ENCODE measurements around the gene YBX2. TPM values are rescaled to one million over a fixed set of nuclear protein-coding genes. Genes with fewer than 3 reads are reported as not detected.
"Not testable (repeated sequence)": the region's sequence is repeated elsewhere in the genome, so short reads cannot be mapped to it uniquely, and the experiment has no call there.

The YBX2 gene
- total RNA-seq, 2 experiments from 2014 or later, result 0.70 to 0.83 TPM

- intact Hi-C loops (cut with micrococcal nuclease), result loop anchor here (1.0 to 5.0 kb wide), 8 partner anchors 13 to 435 kb away; partner anchors contain the start of genes EIF5A, FGF11, NEURL4 and PHF23
- H3K27ac Mint-ChIP-seq, result peak within 1 kb of the TSS; percentile 100
- peak within 1 kb of the TSS; percentile 96 for H3K4me3 Mint-ChIP-seq
- peaks cover 40% of the 10 kb centered on the region for H3K4me1 Mint-ChIP-seq (ENCODE audit: low read depth)
- DNase-seq, result peak; percentile 94
- H3K9me3 Mint-ChIP-seq, result no peaks in the 10 kb centered on the region
- ChIA-PET POLR2A (interaction anchor here (0.6 to 2.0 kb wide), 3 partner anchors 13 to 56 kb away, joined by 3 to 7 read pairs (median 5); partner anchors contain the start of genes DVL2 and PHF23), CTCF (interaction anchor here (0.6 to 1.2 kb wide), 2 partner anchors 32 to 105 kb away, joined by 4 to 6 read pairs; no protein-coding TSS in a partner anchor)
- no peaks in the 10 kb centered on the region for H3K27me3 Mint-ChIP-seq
- peaks cover 28% of the 10 kb centered on the region for H3K36me3 Mint-ChIP-seq
These were observed 42.0 kb downstream of the YBX2 start, which contains the start of gene ELP5 for GRCh38 chr17:7252176-7253043. ELP5 (plus strand) TSS chr17:7252215; CDS start chr17:7252551, 336 bp downstream.

GRCh38 chr17:7251661-7252175 is 42.7 kb downstream of the YBX2 start, which contains the start of gene CTDNEP1:
CTDNEP1 (minus strand) TSS chr17:7251734; CDS start chr17:7251296, 438 bp downstream.
- H3K4me1 Mint-ChIP-seq (ENCODE audit: low read depth), result peaks cover 42% of the 10 kb centered on the region
- peak; percentile 99 for DNase-seq
- intact Hi-C loops (cut with micrococcal nuclease), result loop anchor here (1.0 to 5.0 kb wide), 8 partner anchors 12 to 436 kb away; partner anchors contain the start of genes EIF5A, FGF11, NEURL4 and PHF23
- H3K27ac Mint-ChIP-seq, result peak within 1 kb of the TSS; percentile 100
- ChIA-PET CTCF (interaction anchor here (0.6 to 1.3 kb wide), 4 partner anchors 9 to 106 kb away, joined by 3 to 8 read pairs (median 5); partner anchors contain the start of gene GABARAP), POLR2A (interaction anchor here (0.6 to 2.0 kb wide), 8 partner anchors 9 to 436 kb away, joined by 3 to 7 read pairs (median 3); partner anchors contain the start of genes DVL2, GABARAP and PHF23)
- H3K27me3 Mint-ChIP-seq, result no peaks in the 10 kb centered on the region
- H3K9me3 Mint-ChIP-seq, result no peaks in the 10 kb centered on the region
- H3K4me3 Mint-ChIP-seq, result peak within 1 kb of the TSS; percentile 96
- peaks cover 26% of the 10 kb centered on the region for H3K36me3 Mint-ChIP-seq

- Mint-ChIP-seq H3K27ac (peak overlapping the region; percentile 100), H3K27me3 (no peaks in the 10 kb centered on the region), H3K9me3 (no peaks in the 10 kb centered on the region), H3K4me3 (peak overlapping the region; percentile 96), H3K36me3 (peaks cover 27% of the 10 kb centered on the region), H3K4me1 (ENCODE audit: low read depth) (peaks cover 42% of the 10 kb centered on the region)
- ChIA-PET POLR2A (interaction anchor here (0.6 to 2.0 kb wide), 8 partner anchors 8 to 437 kb away, joined by 3 to 7 read pairs (median 3); partner anchors contain the start of genes DVL2 and GABARAP), CTCF (interaction anchor here (1.0 to 2.0 kb wide), 4 partner anchors 8 to 31 kb away, joined by 3 to 8 read pairs (median 6); partner anchors contain the start of gene GABARAP)
- intact Hi-C loops (cut with micrococcal nuclease), result loop anchor here (5.0 kb wide), 3 partner anchors 186 to 436 kb away; partner anchors contain the start of genes FGF11, TMEM102, TP53 and WRAP53
- peak; percentile 40 for DNase-seq
These were observed 43.5 kb downstream of the YBX2 start for GRCh38 chr17:7250695-7251627.

GRCh38 chr17:7249830-7250229 is 44.6 kb downstream of the YBX2 start:
- Mint-ChIP-seq H3K4me1 (ENCODE audit: low read depth) (peaks cover 42% of the 10 kb centered on the region), H3K27me3 (no peaks in the 10 kb centered on the region), H3K4me3 (peak overlapping the region; percentile 96), H3K9me3 (no peaks in the 10 kb centered on the region), H3K36me3 (peaks cover 26% of the 10 kb centered on the region), H3K27ac (peak overlapping the region; percentile 93)
- POLR2A ChIA-PET, result interaction anchor here (1.0 to 1.6 kb wide), 3 partner anchors 8 to 11 kb away, joined by 3 to 6 read pairs (median 4); no protein-coding TSS in a partner anchor
- CTCF ChIA-PET, result interaction anchor here (1.4 to 2.0 kb wide), 3 partner anchors 11 to 47 kb away, joined by 3 to 7 read pairs (median 4); partner anchors contain the start of gene PHF23
- DNase-seq, result no peak
- intact Hi-C loops (cut with micrococcal nuclease), result loop anchor here (5.0 kb wide), 3 partner anchors 187 to 437 kb away; partner anchors contain the start of genes FGF11, TMEM102, TP53 and WRAP53

GRCh38 chr17:7249214-7249613 is 45.2 kb downstream of the YBX2 start:
- DNase-seq, result no peak
- Mint-ChIP-seq H3K9me3 (no peaks in the 10 kb centered on the region), H3K36me3 (peaks cover 26% of the 10 kb centered on the region), H3K27me3 (no peaks in the 10 kb centered on the region), H3K27ac (peak overlapping the region; percentile 46), H3K4me1 (ENCODE audit: low read depth) (peaks cover 42% of the 10 kb centered on the region), H3K4me3 (peak overlapping the region; percentile 43)
- ChIA-PET CTCF (interaction anchor here (1.4 to 2.0 kb wide), 3 partner anchors 10 to 47 kb away, joined by 3 to 7 read pairs (median 4); partner anchors contain the start of gene PHF23), POLR2A (interaction anchor here (1.0 to 1.6 kb wide), 3 partner anchors 8 to 11 kb away, joined by 3 to 6 read pairs (median 4); no protein-coding TSS in a partner anchor)
- intact Hi-C loops (cut with micrococcal nuclease), result no loop called here

GRCh38 chr17:7248796-7249195 is 45.6 kb downstream of the YBX2 start:
- no peak for DNase-seq
- Mint-ChIP-seq H3K27me3 (no peaks in the 10 kb centered on the region), H3K4me3 (peak overlapping the region; percentile 43), H3K36me3 (peaks cover 24% of the 10 kb centered on the region), H3K27ac (no peak overlapping the region), H3K4me1 (ENCODE audit: low read depth) (peaks cover 38% of the 10 kb centered on the region), H3K9me3 (no peaks in the 10 kb centered on the region)
- POLR2A ChIA-PET, result interaction anchor here (1.4 kb wide), 1 partner anchor 10 kb away, joined by 6 read pairs; no protein-coding TSS in a partner anchor
- intact Hi-C loops (cut with micrococcal nuclease), result no loop called here
- CTCF ChIA-PET, result interaction anchor here (1.4 to 2.0 kb wide), 3 partner anchors 10 to 48 kb away, joined by 3 to 7 read pairs (median 4); partner anchors contain the start of gene PHF23

GRCh38 chr17:7246779-7247178 is 47.7 kb downstream of the YBX2 start:
- ChIA-PET CTCF (interaction anchor here (1.3 kb wide), 1 partner anchor 26 kb away, joined by 5 read pairs; no protein-coding TSS in a partner anchor), POLR2A (no interaction called here)
- H3K9me3 Mint-ChIP-seq, result no peaks in the 10 kb centered on the region
- DNase-seq, result no peak
- peaks cover 3% of the 10 kb centered on the region for H3K27me3 Mint-ChIP-seq
- H3K4me3 Mint-ChIP-seq, result no peak overlapping the region
- intact Hi-C loops (cut with micrococcal nuclease), result no loop called here
- H3K27ac Mint-ChIP-seq, result peak overlapping the region; percentile 26
- H3K4me1 Mint-ChIP-seq (ENCODE audit: low read depth), result peaks cover 37% of the 10 kb centered on the region
- H3K36me3 Mint-ChIP-seq, result peaks cover 24% of the 10 kb centered on the region

GRCh38 chr17:7243838-7244237 is 50.6 kb downstream of the YBX2 start:
- ChIA-PET POLR2A (interaction anchor here (1.2 to 3.6 kb wide), 2 partner anchors 24 to 65 kb away, joined by 3 to 19 read pairs; partner anchors contain the start of genes ACADVL and DLG4), CTCF (interaction anchor here (2.4 to 3.2 kb wide), 2 partner anchors 24 to 52 kb away, joined by 8 to 19 read pairs; partner anchors contain the start of genes ACADVL and DLG4)
- H3K4me3 Mint-ChIP-seq, H3K9me3 Mint-ChIP-seq, H3K27me3 Mint-ChIP-seq, DNase-seq: not testable (repeated sequence)
- H3K36me3 Mint-ChIP-seq, result peaks cover 29% of the 10 kb centered on the region
- peaks cover 38% of the 10 kb centered on the region for H3K4me1 Mint-ChIP-seq (ENCODE audit: low read depth)
- intact Hi-C loops (cut with micrococcal nuclease), result loop anchor here (5.0 kb wide), 1 partner anchor 598 kb away; no protein-coding TSS in a partner anchor
- peak overlapping the region; percentile 45 for H3K27ac Mint-ChIP-seq

- DNase-seq, result no peak
- peaks cover 29% of the 10 kb centered on the region for H3K36me3 Mint-ChIP-seq
These were observed 51.0 kb downstream of the YBX2 start for GRCh38 chr17:7243453-7243729.

More at GRCh38 chr17:7243453-7243729, 51.0 kb downstream of the YBX2 start:
- H3K9me3 Mint-ChIP-seq, result no peaks in the 10 kb centered on the region
- peak overlapping the region; percentile 98 for H3K4me3 Mint-ChIP-seq
- peak overlapping the region; percentile 85 for H3K27ac Mint-ChIP-seq
- intact Hi-C loops (cut with micrococcal nuclease), result loop anchor here (5.0 kb wide), 1 partner anchor 599 kb away; no protein-coding TSS in a partner anchor
- H3K27me3 Mint-ChIP-seq, result peaks cover 3% of the 10 kb centered on the region
- ChIA-PET POLR2A (interaction anchor here (1.2 to 3.6 kb wide), 2 partner anchors 24 to 66 kb away, joined by 3 to 19 read pairs; partner anchors contain the start of genes ACADVL and DLG4), CTCF (interaction anchor here (2.4 to 3.2 kb wide), 2 partner anchors 23 to 53 kb away, joined by 8 to 19 read pairs; partner anchors contain the start of genes ACADVL and DLG4)
- H3K4me1 Mint-ChIP-seq (ENCODE audit: low read depth), result peaks cover 34% of the 10 kb centered on the region
